Smooth muscle cell (in vitro differentiated cells): ENCODE data around the gene TMEM79. TPM values are rescaled to one million over a fixed set of nuclear protein-coding genes. Genes with fewer than 3 reads are reported as not detected.

Experiments used
- DNase-seq: peaks from one replicate; lab custom pipeline; 2025; ENCODE audit not compliant: unreplicated experiment; lab: John Stamatoyannopoulos, UW
- H2AFZ ChIP-seq: fragments of 200-600 bp; sonication (generic); 2 replicates; pipeline ENCODE4 v1.6.0; 2016; ENCODE audit warnings: antibody characterized with exemption, low read depth, mild to moderate bottlenecking
- H3F3A ChIP-seq: fragments of 200-600 bp; sonication (generic); 2 replicates; pipeline ENCODE4 v1.6.0; 2017; ENCODE audit warnings: antibody characterized with exemption, low read depth
- H3K27ac ChIP-seq: fragments of 200-600 bp; sonication (generic); 2 replicates; pipeline ENCODE4 v1.5.1; 2016; ENCODE audit warnings: low read depth, mild to moderate bottlenecking
- H3K27me3 ChIP-seq: fragments of 200-600 bp; sonication (generic); 2 replicates; pipeline ENCODE4 v1.6.1; 2016; ENCODE audit warnings: low read depth, mild to moderate bottlenecking
- H3K36me3 ChIP-seq: fragments of 200-600 bp; sonication (generic); 2 replicates; pipeline ENCODE4 v1.5.1; 2016; ENCODE audit warnings: low read depth
- H3K4me1 ChIP-seq: fragments of 200-600 bp; sonication (generic); 2 replicates; pipeline ENCODE4 v1.5.1; 2016; ENCODE audit warnings: low read depth
- H3K4me2 ChIP-seq: fragments of 200-600 bp; sonication (generic); 2 replicates; pipeline ENCODE4 v1.6.0; 2016; ENCODE audit warnings: mild to moderate bottlenecking
- H3K4me3 ChIP-seq: fragments of 200-600 bp; sonication (generic); 2 replicates; pipeline ENCODE4 v1.5.1; 2016; ENCODE audit warnings: mild to moderate bottlenecking
- H3K79me2 ChIP-seq: fragments of 200-600 bp; sonication (generic); 2 replicates; pipeline ENCODE4 v1.6.0; 2016; ENCODE audit warnings: low read depth, mild to moderate bottlenecking
- H3K9ac ChIP-seq: fragments of 200-600 bp; sonication (generic); 2 replicates; pipeline ENCODE4 v1.6.0; 2016; ENCODE audit warnings: low read depth
- H3K9me3 ChIP-seq: fragments of 200-600 bp; sonication (generic); replicated peaks from 2 replicates; pipeline ENCODE4 v1.5.1; 2016; ENCODE audit warnings: low read depth
- H4K20me1 ChIP-seq: fragments of 200-600 bp; sonication (generic); 2 replicates; pipeline ENCODE4 v1.6.0; 2016; ENCODE audit warnings: low read depth
- WGBS: methylation state at CpG from one replicate; pipeline ENCODE4 v1.1.7; 2016; ENCODE audit warnings: low lambda C conversion rate; 5-methylcytosine and 5-hydroxymethylcytosine counted together
- polyA plus RNA-seq: library from polyadenylated mRNA; unstranded; fragments of >200 nt; fragmentation: Nextera tagmentation; extraction: Ambion mirVana; gene quantifications from 2 replicates; pipeline ENCODE4 v1.2.1, GENCODE V29; 2016
- total RNA-seq: library from RNA; depleted of rRNA; stranded (reverse); fragments of >200 nt; gene quantifications from 2 replicates; pipeline ENCODE4 v1.2.3, GENCODE V29; 2014
- TF ChIP-seq, protein P1 (sequence below): fragments of 200-600 bp; sonication (generic); IDR thresholded peaks from 2 replicates; pipeline ENCODE4 v1.5.1; 2017; ENCODE audit warnings: borderline replicate concordance, mild to moderate bottlenecking, antibody characterized with exemption; ENCODE audit not compliant: insufficient read depth, poor library complexity, severe bottlenecking

TMEM79 gene
- total and polyA plus RNA-seq, 2 experiments from 2014 or later: 6.9 to 8.9 TPM

DNA sequence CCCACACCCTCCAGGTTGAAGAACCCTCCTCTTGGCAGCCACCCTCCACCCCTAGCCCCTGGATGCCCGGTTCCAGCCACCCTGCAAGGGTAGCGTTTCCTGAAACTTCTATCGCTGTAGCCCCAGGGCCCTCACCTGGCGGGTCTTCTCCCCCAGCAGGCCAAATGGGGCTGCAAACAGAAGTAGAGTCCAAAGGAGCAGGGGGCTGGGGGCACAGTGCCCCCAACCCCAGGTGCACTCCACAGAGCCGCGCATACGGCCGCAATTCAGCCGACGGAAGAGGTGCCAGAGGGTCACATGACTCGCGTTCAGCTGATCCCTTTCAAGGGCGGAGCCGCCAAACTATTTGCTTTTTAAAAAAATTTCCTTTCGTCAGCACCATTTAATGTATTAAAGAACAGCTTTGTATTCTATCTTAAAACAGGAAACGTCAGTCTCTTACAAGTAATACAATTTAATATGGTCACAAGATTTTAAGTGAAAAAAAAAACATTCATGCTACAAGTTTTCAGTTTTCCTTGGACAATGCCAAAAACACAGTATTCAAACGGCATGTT, 11.3 kb downstream of the TMEM79 start, which contains the start of gene GLMP:
GLMP (minus strand) TSS at position 289 of the 557 bp plus-strand sequence; CDS start at position 255, 34 bp downstream.
- Histone ChIP-seq H3K27me3 (no peaks in the 10 kb centered on the region), H3K27ac (no peak within 1 kb of the TSS), H3K36me3 (no peaks in the 10 kb centered on the region), H2AFZ (peak within 1 kb of the TSS; percentile 99), H3K4me1 (peaks cover 16% of the 10 kb centered on the region), H3K4me2 (peak within 1 kb of the TSS; percentile 100), H3K79me2 (no peaks in the 10 kb centered on the region), H3K9me3 (no peaks in the 10 kb centered on the region), H4K20me1 (no peaks in the 10 kb centered on the region), H3K4me3 (peak within 1 kb of the TSS; percentile 88), H3K9ac (peak within 1 kb of the TSS; percentile 89), H3F3A (peaks cover 6% of the 10 kb centered on the region)
- WGBS: 6% methylated on average over 17 of the region's 17 CpGs
- TF ChIP-seq, protein P1, sequence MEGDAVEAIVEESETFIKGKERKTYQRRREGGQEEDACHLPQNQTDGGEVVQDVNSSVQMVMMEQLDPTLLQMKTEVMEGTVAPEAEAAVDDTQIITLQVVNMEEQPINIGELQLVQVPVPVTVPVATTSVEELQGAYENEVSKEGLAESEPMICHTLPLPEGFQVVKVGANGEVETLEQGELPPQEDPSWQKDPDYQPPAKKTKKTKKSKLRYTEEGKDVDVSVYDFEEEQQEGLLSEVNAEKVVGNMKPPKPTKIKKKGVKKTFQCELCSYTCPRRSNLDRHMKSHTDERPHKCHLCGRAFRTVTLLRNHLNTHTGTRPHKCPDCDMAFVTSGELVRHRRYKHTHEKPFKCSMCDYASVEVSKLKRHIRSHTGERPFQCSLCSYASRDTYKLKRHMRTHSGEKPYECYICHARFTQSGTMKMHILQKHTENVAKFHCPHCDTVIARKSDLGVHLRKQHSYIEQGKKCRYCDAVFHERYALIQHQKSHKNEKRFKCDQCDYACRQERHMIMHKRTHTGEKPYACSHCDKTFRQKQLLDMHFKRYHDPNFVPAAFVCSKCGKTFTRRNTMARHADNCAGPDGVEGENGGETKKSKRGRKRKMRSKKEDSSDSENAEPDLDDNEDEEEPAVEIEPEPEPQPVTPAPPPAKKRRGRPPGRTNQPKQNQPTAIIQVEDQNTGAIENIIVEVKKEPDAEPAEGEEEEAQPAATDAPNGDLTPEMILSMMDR: no peak
- DNase-seq: no peak

DNA sequence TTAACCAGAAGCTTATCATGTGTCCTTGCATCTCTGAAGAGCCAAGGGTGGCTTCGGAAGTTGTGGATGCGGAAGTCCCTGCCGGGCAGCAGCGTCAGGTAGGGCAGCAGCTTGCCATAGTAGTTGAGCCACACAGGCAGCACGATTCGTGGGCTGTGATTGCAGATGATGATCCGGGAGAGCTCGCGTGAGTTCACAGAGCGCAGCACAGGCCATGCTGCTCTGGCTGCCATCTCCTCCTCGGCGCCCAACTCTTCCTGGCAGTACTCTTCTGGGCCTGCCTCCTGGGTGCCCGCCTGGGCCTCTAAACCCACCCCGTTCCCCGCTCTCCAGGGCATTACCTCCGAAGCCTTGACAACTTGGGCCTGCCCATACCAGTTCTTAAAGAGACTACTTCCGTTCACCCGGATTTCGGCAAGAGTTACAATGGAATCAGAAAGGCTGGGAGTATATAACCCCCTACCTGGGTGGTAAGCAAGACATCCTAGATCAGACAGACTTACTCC, 14.8 kb downstream of the TMEM79 start, which contains the start of gene VHLL:
VHLL (minus strand) TSS at position 456 of the 506 bp plus-strand sequence; CDS start at position 338, 118 bp downstream.
- Histone ChIP-seq H3K9me3 (no peaks in the 10 kb centered on the region), H3F3A (no peaks in the 10 kb centered on the region), H3K4me2 (no peak within 1 kb of the TSS), H2AFZ (no peak within 1 kb of the TSS), H4K20me1 (no peaks in the 10 kb centered on the region), H3K4me1 (peaks cover 8% of the 10 kb centered on the region), H3K27ac (no peak within 1 kb of the TSS), H3K36me3 (no peaks in the 10 kb centered on the region), H3K4me3 (no peak within 1 kb of the TSS), H3K9ac (no peak within 1 kb of the TSS), H3K27me3 (no peaks in the 10 kb centered on the region), H3K79me2 (no peaks in the 10 kb centered on the region)
- 93% methylated on average over 19 of the region's 19 CpGs for WGBS
- no peak for DNase-seq
- TF ChIP-seq, protein P1: no peak

- TF ChIP-seq, protein P1: no peak
- Histone ChIP-seq H3K4me3 (no peak overlapping the region), H3K36me3 (no peaks in the 10 kb centered on the region), H3K27ac (no peak overlapping the region), H3K9me3 (no peaks in the 10 kb centered on the region), H3F3A (no peaks in the 10 kb centered on the region), H3K4me1 (no peaks in the 10 kb centered on the region), H3K9ac (no peak overlapping the region), H4K20me1 (peaks cover 5% of the 10 kb centered on the region), H3K79me2 (no peaks in the 10 kb centered on the region), H2AFZ (no peak overlapping the region), H3K4me2 (no peak overlapping the region), H3K27me3 (no peaks in the 10 kb centered on the region)
- 98% methylated on average over 3 of the region's 4 CpGs for WGBS
- no peak for DNase-seq
Observed at GRCh38 chr1:156303241-156303640, 19.1 kb downstream of the TMEM79 start.

DNA sequence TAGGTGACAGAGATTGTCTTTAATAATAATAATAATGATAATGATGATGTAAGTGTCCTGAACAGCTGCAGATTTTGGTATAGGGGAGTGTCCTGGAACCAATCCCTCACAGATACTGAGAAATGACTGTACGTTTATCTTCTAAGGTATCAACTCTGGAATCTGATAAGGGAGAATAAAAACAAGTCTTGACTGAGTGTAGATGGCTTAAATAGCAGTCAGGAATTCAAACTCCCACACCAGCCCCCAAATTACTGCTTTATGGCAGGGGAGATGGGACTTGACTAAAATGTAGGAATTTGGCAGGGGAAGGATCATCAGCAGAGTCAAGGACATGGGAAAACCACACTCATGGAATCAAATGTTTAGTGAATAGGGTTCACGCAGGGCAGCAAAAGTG, 21.1 kb downstream of the TMEM79 start:
- no peak for DNase-seq
- H3K4me3 ChIP-seq: no peak overlapping the region
- no peaks in the 10 kb centered on the region for H3F3A ChIP-seq
- no peak overlapping the region for H3K27ac ChIP-seq
- no peaks in the 10 kb centered on the region for H3K9me3 ChIP-seq
- no peak overlapping the region for H3K4me2 ChIP-seq
- no peaks in the 10 kb centered on the region for H3K4me1 ChIP-seq
- TF ChIP-seq, protein P1: no peak
- no peak overlapping the region for H3K9ac ChIP-seq
- no peak overlapping the region for H2AFZ ChIP-seq
- no peaks in the 10 kb centered on the region for H3K36me3 ChIP-seq
- 83% methylated on average over 2 of the region's 2 CpGs for WGBS
- peaks cover 6% of the 10 kb centered on the region for H4K20me1 ChIP-seq
- no peaks in the 10 kb centered on the region for H3K27me3 ChIP-seq
- H3K79me2 ChIP-seq: no peaks in the 10 kb centered on the region
